Naive thymus-derived CD8-positive, alpha-beta T cell (primary cell): ENCODE results near the gene GPNMB. TPM values are rescaled to one million over a fixed set of nuclear protein-coding genes. Genes with fewer than 3 reads are reported as not detected.

ENCODE experiments used
- polyA plus RNA-seq, 3 donors: library from polyadenylated mRNA; unstranded; fragments of 300-500 nt; fragmentation: Illumina TruSeq; gene quantifications; one replicate each; pipeline ENCODE4 v1.2.3, GENCODE V29; 2021
- total RNA-seq, 8 experiments: library from RNA in 2 of 8; stranded (reverse) in 2 of 8; gene quantifications; one replicate each; pipeline ENCODE4 v1.2.3 and lab custom pipeline; 2021 to 2026

GPNMB gene
- total and polyA plus RNA-seq, 5 experiments from 2014 or later: 5.9 to 6.3 TPM; not detected in 3

Other genes with a start within 250 kb of the GPNMB start
- 10 to 100 TPM; 15.2 to 15.8 TPM for gene HYCC1, start 232.6 kb upstream of the GPNMB start, total RNA-seq
- gene HYCC1, start 232.6 kb upstream of the GPNMB start, polyA plus RNA-seq: 10 to 100 TPM in 1 of 3 donors, 1 to 10 TPM in 2; 6.8 to 11.1 (median 8.6) TPM
- 10 to 100 TPM; 29.9 to 32.3 TPM for gene KLHL7, start 141.0 kb upstream of the GPNMB start, total RNA-seq
- 10 to 100 TPM; 19.7 to 29.7 (median 22.5) TPM for gene KLHL7, start 141.0 kb upstream of the GPNMB start, polyA plus RNA-seq
- 10 to 100 TPM; 38.8 to 39.2 TPM for gene NUP42, start 64.7 kb upstream of the GPNMB start, total RNA-seq
- 10 to 100 TPM; 28.2 to 31.1 (median 29.3) TPM for gene NUP42, start 64.7 kb upstream of the GPNMB start, polyA plus RNA-seq
- 10 to 100 TPM; 46.5 to 52.5 TPM for gene MALSU1, start 52.6 kb downstream of the GPNMB start, total RNA-seq
- gene MALSU1, start 52.6 kb downstream of the GPNMB start, polyA plus RNA-seq: 10 to 100 TPM; 47.6 to 71.6 (median 69.9) TPM
- gene IGF2BP3, start 223.7 kb downstream of the GPNMB start, total RNA-seq: not detected
- gene IGF2BP3, start 223.7 kb downstream of the GPNMB start, polyA plus RNA-seq: under 1 TPM in 2 of 3 donors, not detected in 1; 0.09 to 0.64 TPM